ENCODE measurements around the gene TFCP2L1.

- TF ChIP-seq POLR2A (IDR thresholded peaks at IDR 0.05) = no peak
- TF ChIP-seq CTCF (IDR thresholded peaks at IDR 0.05) = no peak
- no peak for TF ChIP-seq POLR2AphosphoS5 (IDR thresholded peaks at IDR 0.05)
Measured at GRCh38 chr2:121191191-121192170, 93.5 kb downstream of the TFCP2L1 start.
